ENCODE results near the gene PDE2A. TPM values are rescaled to one million over a fixed set of nuclear protein-coding genes. Genes with fewer than 3 reads are reported as not detected.

Gene PDE2A
- polyA plus RNA-seq, 1 experiment: 0.64 TPM

- CTCF ChIA-PET: interaction anchor here (0.5 to 5.8 kb wide), 27 partner anchors 8 to 592 kb away, joined by 3 to 57 read pairs (median 4); no protein-coding TSS in a partner anchor
- no peak for DNase-seq (ENCODE audit: low read depth)
- POLR2A ChIA-PET: no interaction called here
- Histone ChIP-seq H3K36me3 (ENCODE audit: control insufficient read depth, insufficient read depth, low read length) (no peaks in the 10 kb centered on the region), H3K4me3 (ENCODE audit: low read depth, low read length) (no peak overlapping the region), H3K27me3 (ENCODE audit: control insufficient read depth, insufficient read depth, low read length) (peaks cover 45% of the 10 kb centered on the region)
- TF ChIP-seq CTCF (IDR thresholded peaks at IDR 0.05; ENCODE audit: insufficient read depth, low read depth, low read length): peak; percentile 87
Observed at GRCh38 chr11:72585762-72586311, 88.4 kb downstream of the PDE2A start.

GRCh38 chr11:72584939-72585597 lies 89.2 kb downstream of the PDE2A start:
- no peak overlapping the region for H3K4me3 ChIP-seq (ENCODE audit: low read depth, low read length)

GRCh38 chr11:72584293-72584938 lies 89.8 kb downstream of the PDE2A start:
- CTCF ChIA-PET: interaction anchor here (1.9 to 5.8 kb wide), 3 partner anchors 9 to 99 kb away, joined by 5 to 57 read pairs (median 54); no protein-coding TSS in a partner anchor
- Histone ChIP-seq H3K27me3 (ENCODE audit: control insufficient read depth, insufficient read depth, low read length) (peaks cover 34% of the 10 kb centered on the region), H3K36me3 (ENCODE audit: control insufficient read depth, insufficient read depth, low read length) (no peaks in the 10 kb centered on the region), H3K4me3 (ENCODE audit: low read depth, low read length) (peak overlapping the region; percentile 7; the same call in 1 of the 2 replicates)
- no peak for DNase-seq (ENCODE audit: low read depth)
- TF ChIP-seq CTCF (IDR thresholded peaks at IDR 0.05; ENCODE audit: insufficient read depth, low read depth, low read length): no peak
- POLR2A ChIA-PET: no interaction called here

More at GRCh38 chr11:72584939-72585597, 89.2 kb downstream of the PDE2A start:
- H3K27me3 ChIP-seq (ENCODE audit: control insufficient read depth, insufficient read depth, low read length): peaks cover 38% of the 10 kb centered on the region
- TF ChIP-seq CTCF (IDR thresholded peaks at IDR 0.05; ENCODE audit: insufficient read depth, low read depth, low read length): no peak
- DNase-seq (ENCODE audit: low read depth): no peak
- POLR2A ChIA-PET: no interaction called here
- CTCF ChIA-PET: interaction anchor here (0.5 to 5.8 kb wide), 18 partner anchors 9 to 118 kb away, joined by 3 to 57 read pairs (median 5); no protein-coding TSS in a partner anchor
- H3K36me3 ChIP-seq (ENCODE audit: control insufficient read depth, insufficient read depth, low read length): no peaks in the 10 kb centered on the region

GRCh38 chr11:72583616-72584292 lies 90.5 kb downstream of the PDE2A start:
- H3K4me3 ChIP-seq (ENCODE audit: low read depth, low read length): no peak overlapping the region
- ChIA-PET CTCF (interaction anchor here (0.7 to 5.8 kb wide), 6 partner anchors 8 to 854 kb away, joined by 3 to 57 read pairs (median 3); no protein-coding TSS in a partner anchor), POLR2A (no interaction called here)
- no peak for TF ChIP-seq CTCF (IDR thresholded peaks at IDR 0.05; ENCODE audit: insufficient read depth, low read depth, low read length)
- peaks cover 28% of the 10 kb centered on the region for H3K27me3 ChIP-seq (ENCODE audit: control insufficient read depth, insufficient read depth, low read length)
- DNase-seq (ENCODE audit: low read depth): no peak
- no peaks in the 10 kb centered on the region for H3K36me3 ChIP-seq (ENCODE audit: control insufficient read depth, insufficient read depth, low read length)

Data from BJ (cell line).